H1 (cell line): ENCODE measurements around the gene CDR2. TPM values are rescaled to one million over a fixed set of nuclear protein-coding genes. Genes with fewer than 3 reads are reported as not detected.

ENCODE experiments used
- CTCF ChIA-PET: fragments of 300-600 bp; sonication (Branson Sonifier 250); formaldehyde crosslinking; loops from one replicate; lab custom pipeline; 2021; ENCODE audit not compliant: partially characterized antibody; lab: Charles Lee
- POLR2A ChIA-PET: fragments of 300-600 bp; sonication (Branson Sonifier 250); formaldehyde crosslinking; loops from one replicate; lab custom pipeline; 2021; ENCODE audit warnings: inconsistent platforms; ENCODE audit not compliant: partially characterized antibody; lab: Charles Lee
- DNase-seq, 2 experiments: peaks; one replicate each; pipeline versions ENCODE4 v3.0.0 to v3.0.0-alpha.2; 2010 to 2022; ENCODE audit warnings: low spot score in 2 of 2, low read depth in 1 of 2, mixed read lengths in 1 of 2
- FAIRE-seq: peaks from 2 replicates; lab custom pipeline; 2011; peaks lifted over from hg19 to GRCh38; lab: Jason Lieb, UNC
- H2AFZ ChIP-seq: 2 replicates; pipeline ENCODE4 v1.8.1; 2012; ENCODE audit warnings: low read length, inconsistent platforms
- H2AK5ac ChIP-seq: 2 replicates; pipeline ENCODE4 v1.6.1; 2013; ENCODE audit warnings: low read depth, low read length
- H2BK120ac ChIP-seq: replicated peaks from 2 replicates; pipeline ENCODE3; 2013; ENCODE audit warnings: low read depth, low read length, inconsistent platforms
- H2BK12ac ChIP-seq: 2 replicates; pipeline ENCODE4 v1.6.1; 2013; ENCODE audit warnings: low read depth, low read length
- H2BK15ac ChIP-seq: 2 replicates; pipeline ENCODE4 v1.6.1; 2013; ENCODE audit warnings: low read length
- H2BK20ac ChIP-seq: 2 replicates; pipeline ENCODE4 v1.6.1; 2013; ENCODE audit warnings: low read length
- H2BK5ac ChIP-seq: 2 replicates; pipeline ENCODE4 v1.6.1; 2013; ENCODE audit warnings: low read depth, low read length
- H3K14ac ChIP-seq: 2 replicates; pipeline ENCODE4 v1.6.1; 2013; ENCODE audit warnings: inconsistent platforms; ENCODE audit not compliant: insufficient read length
- H3K18ac ChIP-seq: 2 replicates; pipeline ENCODE4 v1.6.1; 2013; ENCODE audit warnings: low read length; ENCODE audit errors: extremely low read depth
- H3K23ac ChIP-seq: 2 replicates; pipeline ENCODE4 v1.6.1; 2013; ENCODE audit warnings: inconsistent platforms; ENCODE audit not compliant: insufficient read length
- H3K23me2 ChIP-seq: 2 replicates; pipeline ENCODE4 v1.6.1; 2013; ENCODE audit warnings: low read depth, low read length
- H3K27ac ChIP-seq: 2 replicates; pipeline ENCODE4 v1.6.1; 2011; ENCODE audit warnings: low read depth, low read length, inconsistent platforms
- H3K27me3 ChIP-seq, 4 experiments: replicated peaks in 1 of 4; 1 replicate in 1 of 4; 2 replicates in 3 of 4; pipeline versions ENCODE4 v1.6.1 to v1.8.1; 2011 to 2013; ENCODE audit warnings: low read length in 3 of 4, mild to moderate bottlenecking in 3 of 4, inconsistent platforms in 2 of 4, mixed read lengths in 2 of 4, moderate library complexity in 1 of 4; ENCODE audit not compliant: control insufficient read depth in 3 of 4, insufficient read depth in 3 of 4; ENCODE audit errors: extremely low read depth in 1 of 4
- H3K36me3 ChIP-seq, 4 experiments: 2 replicates each; pipeline versions ENCODE4 v1.6.1 to v1.8.1; 2011 to 2013; ENCODE audit warnings: mild to moderate bottlenecking in 4 of 4, low read length in 3 of 4, moderate library complexity in 2 of 4, control low read depth in 1 of 4, inconsistent platforms in 1 of 4; ENCODE audit not compliant: insufficient read depth in 4 of 4, control insufficient read depth in 2 of 4
- H3K4ac ChIP-seq: replicated peaks from 2 replicates; pipeline ENCODE3; 2013; ENCODE audit warnings: low read length, low read depth, mixed read lengths, inconsistent platforms; ENCODE audit not compliant: insufficient read length
- H3K4me1 ChIP-seq, 4 experiments: replicated peaks in 1 of 4; 1 replicate in 1 of 4; 2 replicates in 3 of 4; pipeline versions ENCODE4 v1.6.1 to v1.8.1; 2011 to 2013; ENCODE audit warnings: low read length in 3 of 4, inconsistent platforms in 2 of 4, mixed read lengths in 1 of 4; ENCODE audit not compliant: insufficient read depth in 4 of 4, control insufficient read depth in 3 of 4
- H3K4me2 ChIP-seq, 2 experiments: 2 replicates each; pipeline versions ENCODE4 v1.6.1 to v1.8.1; 2011 to 2013; ENCODE audit warnings: low read depth in 2 of 2, low read length in 2 of 2, control low read depth in 1 of 2, inconsistent platforms in 1 of 2, mild to moderate bottlenecking in 1 of 2; ENCODE audit not compliant: insufficient read depth in 1 of 2
- H3K4me3 ChIP-seq, 4 experiments: fragments of 200-600, 300-600 bp in 1 of 4; sonication (generic), shearing (Covaris generic), sonication (Bioruptor Twin) in 1 of 4; 2 replicates each; pipeline versions ENCODE4 v1.5.1 to v1.8.1; 2011 to 2016; ENCODE audit warnings: low read length in 4 of 4, low read depth in 3 of 4, control low read depth in 2 of 4, inconsistent platforms in 2 of 4, mild to moderate bottlenecking in 2 of 4, mixed read lengths in 1 of 4, moderate library complexity in 1 of 4; ENCODE audit not compliant: insufficient read depth in 2 of 4; ENCODE audit errors: extremely low read depth in 1 of 4
- H3K56ac ChIP-seq: replicated peaks from 2 replicates; pipeline ENCODE3; 2013; ENCODE audit warnings: low read depth, mild to moderate bottlenecking, mixed read lengths, low read length, inconsistent platforms; ENCODE audit not compliant: insufficient read length
- H3K79me1 ChIP-seq: 2 replicates; pipeline ENCODE4 v1.6.1; 2013; ENCODE audit warnings: low read depth, low read length, control low read depth
- H3K79me2 ChIP-seq, 2 experiments: 2 replicates each; pipeline versions ENCODE4 v1.6.1 to v1.8.1; 2012 to 2013; ENCODE audit warnings: low read length in 2 of 2, mild to moderate bottlenecking in 2 of 2, inconsistent platforms in 1 of 2; ENCODE audit not compliant: insufficient read depth in 2 of 2, control insufficient read depth in 1 of 2
- H3K9ac ChIP-seq, 4 experiments: replicated peaks in 1 of 4; 1 replicate in 1 of 4; 2 replicates in 3 of 4; pipeline versions ENCODE4 v1.6.1 to v1.8.1; 2011 to 2013; ENCODE audit warnings: low read depth in 3 of 4, low read length in 3 of 4, control low read depth in 2 of 4, mild to moderate bottlenecking in 2 of 4, moderate library complexity in 2 of 4, inconsistent platforms in 1 of 4; ENCODE audit errors: extremely low read depth in 1 of 4
- H3K9me3 ChIP-seq, 2 experiments: 2 replicates each; pipeline versions ENCODE4 v1.6.1 to v1.8.1; 2012 to 2013; ENCODE audit warnings: mild to moderate bottlenecking in 2 of 2, moderate library complexity in 2 of 2, control low read depth in 1 of 2, inconsistent platforms in 1 of 2, low read depth in 1 of 2, low read length in 1 of 2, mixed read lengths in 1 of 2; ENCODE audit not compliant: insufficient read depth in 2 of 2
- H4K20me1 ChIP-seq, 2 experiments: replicated peaks in 1 of 2; 2 replicates each; pipeline versions ENCODE3 to v1.8.1; 2011 to 2013; ENCODE audit warnings: inconsistent platforms in 2 of 2, low read length in 2 of 2, mild to moderate bottlenecking in 1 of 2; ENCODE audit not compliant: insufficient read depth in 2 of 2, control insufficient read depth in 1 of 2
- H4K5ac ChIP-seq: 2 replicates; pipeline ENCODE4 v1.6.1; 2013; ENCODE audit warnings: low read length, low read depth, mixed read lengths, inconsistent platforms; ENCODE audit not compliant: insufficient read length
- H4K8ac ChIP-seq: 2 replicates; pipeline ENCODE4 v1.8.0; 2013; ENCODE audit warnings: mild to moderate bottlenecking, moderate library complexity, low read length, inconsistent platforms; ENCODE audit not compliant: insufficient read depth; ENCODE audit errors: extremely low read depth
- H4K91ac ChIP-seq: replicated peaks from 2 replicates; pipeline ENCODE3; 2013; ENCODE audit warnings: low read length, mixed read lengths, inconsistent platforms; ENCODE audit not compliant: insufficient read length
- CEBPB ChIP-seq: IDR thresholded peaks from 2 replicates; pipeline ENCODE4 v1.6.1; 2012; ENCODE audit warnings: low read depth, low read length
- CHD2 ChIP-seq: IDR thresholded peaks from 2 replicates; pipeline ENCODE4 v1.6.1; 2012; ENCODE audit warnings: low read length, improper control_type of control experiment
- CTBP2 ChIP-seq: IDR thresholded peaks from 2 replicates; pipeline ENCODE4 v1.7.0; 2011; ENCODE audit warnings: borderline replicate concordance, mild to moderate bottlenecking, moderate library complexity, mixed read lengths, low read length; ENCODE audit not compliant: insufficient read depth, insufficient read length
- E2F6 ChIP-seq: IDR thresholded peaks from 2 replicates; pipeline ENCODE4 v1.6.1; 2012; ENCODE audit warnings: inconsistent platforms
- FOSL1 ChIP-seq: IDR thresholded peaks from 2 replicates; pipeline ENCODE4 v1.6.1; 2011; ENCODE audit warnings: mild to moderate bottlenecking, low read depth, low read length, moderate library complexity; ENCODE audit not compliant: insufficient read depth
- GTF2F1 ChIP-seq: IDR thresholded peaks from 2 replicates; pipeline ENCODE4 v1.6.1; 2012; ENCODE audit warnings: low read depth, low read length, improper control_type of control experiment, borderline replicate concordance
- HDAC6 ChIP-seq: IDR thresholded peaks from one replicate; pipeline ENCODE4 v1.7.1; 2012; ENCODE audit warnings: low read depth, mild to moderate bottlenecking, inconsistent platforms, low read length, moderate library complexity
- KDM5A ChIP-seq: fragments of 200-600 bp; IDR thresholded peaks from 2 replicates; pipeline ENCODE4 v1.7.1; 2012; ENCODE audit warnings: mild to moderate bottlenecking, low read length, inconsistent platforms, mixed read lengths
- SIRT6 ChIP-seq: IDR thresholded peaks from one replicate; pipeline ENCODE4 v1.7.1; 2012; ENCODE audit warnings: low read length, inconsistent platforms
- SP2 ChIP-seq: IDR thresholded peaks from 2 replicates; pipeline ENCODE4 v1.6.1; 2012; ENCODE audit warnings: mild to moderate bottlenecking, low read length, inconsistent platforms
- TAF7 ChIP-seq: optimal IDR thresholded peaks from 2 replicates; pipeline ENCODE3; 2011; ENCODE audit warnings: low read depth, mild to moderate bottlenecking, inconsistent platforms, low read length, moderate library complexity, borderline replicate concordance
- TBP ChIP-seq: IDR thresholded peaks from 2 replicates; pipeline ENCODE4 v1.6.1; 2011; ENCODE audit warnings: low read depth, low read length, improper control_type of control experiment
- TCF12 ChIP-seq: IDR thresholded peaks from 2 replicates; pipeline ENCODE4 v1.6.1; 2011; ENCODE audit warnings: low read depth, mild to moderate bottlenecking, low read length
- USF2 ChIP-seq: IDR thresholded peaks from 2 replicates; pipeline ENCODE4 v1.6.1; 2011; ENCODE audit warnings: low read length, improper control_type of control experiment
- WGBS, 2 experiments: shearing (Covaris generic) in 1 of 2; methylation state at CpG; one replicate each; pipeline versions ENCODE4 v1.1.6 to v1.1.7; 2013 to 2015; ENCODE audit warnings: low lambda C conversion rate in 2 of 2, mixed read lengths in 2 of 2, inconsistent platforms in 1 of 2, low coverage in 1 of 2, missing lambda C conversion rate in 1 of 2; ENCODE audit not compliant: insufficient replicate concordance in 2 of 2, insufficient coverage in 1 of 2, insufficient read length in 1 of 2; ENCODE audit errors: extremely low coverage in 1 of 2, missing lambda C conversion rate in 1 of 2; 5-methylcytosine and 5-hydroxymethylcytosine counted together
- polyA plus RNA-seq, 7 experiments: library from polyadenylated mRNA; depleted of rRNA in 3 of 7; stranded (reverse) in 5 of 7; unstranded in 2 of 7; fragments of >200 nt in 5 of 7; fragments of 200-250 nt in 2 of 7; gene quantifications; 1 replicate in 5 of 7; 2 replicates in 1 of 7; 4 replicates in 1 of 7; pipeline versions ENCODE4 v1.2.1 to v1.2.3, GENCODE V29; 2011 to 2013; ENCODE audit warnings: missing spikeins in 2 of 7, mixed read lengths in 2 of 7
- total RNA-seq: library from RNA; stranded (reverse); fragmentation: NEBNext Ultra II Directional; extraction: Animal tissue kit (Norgen Biotek cat#: 25700); gene quantifications from 2 replicates; pipeline ENCODE4 v1.2.1, GENCODE V29; 2021

The CDR2 gene
- total and polyA plus RNA-seq, 2 of the 8 experiments (the other 6 are each of a cell fraction or from before 2014, with no cell fraction given) = 16.3 to 34.9 TPM

DNA sequence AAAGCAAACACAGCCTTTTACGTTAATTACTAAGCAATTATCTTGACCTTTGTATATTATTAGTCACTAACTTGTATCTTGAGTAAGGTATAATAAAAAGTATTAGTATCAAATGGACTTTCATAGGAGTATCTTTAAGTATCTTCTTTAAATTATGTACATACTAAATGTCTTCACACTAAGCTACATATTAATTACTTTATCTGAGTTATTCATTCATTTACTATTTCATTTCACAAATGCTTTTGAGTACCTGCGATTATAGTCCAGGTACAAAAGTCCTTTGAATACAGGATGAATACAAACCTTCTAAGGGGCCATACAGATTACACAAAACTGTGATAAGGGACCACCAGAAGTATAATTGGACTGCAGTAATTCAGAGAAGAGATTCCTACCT is 33.1 kb upstream of the CDR2 start:
- Histone ChIP-seq H3K36me3 (no peaks in the 10 kb centered on the region), H3K4me3 (no peak overlapping the region), H2BK5ac (no peak overlapping the region), H4K8ac (no peak overlapping the region), H3K14ac (no peak overlapping the region), H3K27ac (no peak overlapping the region), H2BK15ac (no peak overlapping the region), H3K4me1 (no peaks in the 10 kb centered on the region), H4K20me1 (no peaks in the 10 kb centered on the region), H2AFZ (no peak overlapping the region), H3K56ac (no peak overlapping the region), H3K4me2 (no peak overlapping the region), H2AK5ac (no peak overlapping the region), H3K9me3 (no peaks in the 10 kb centered on the region), H3K4ac (no peak overlapping the region), H3K79me1 (no peaks in the 10 kb centered on the region), H3K79me2 (no peaks in the 10 kb centered on the region), H3K23ac (no peak overlapping the region), H3K27me3 (no peaks in the 10 kb centered on the region), H3K9ac (no peak overlapping the region), H3K18ac (no peak overlapping the region), H4K91ac (no peak overlapping the region), H3K23me2 (no peaks in the 10 kb centered on the region), H2BK120ac (no peak overlapping the region), H2BK20ac (no peak overlapping the region), H4K5ac (no peak overlapping the region), H2BK12ac (no peak overlapping the region)
- CTCF ChIA-PET = no interaction called here
- POLR2A ChIA-PET = no interaction called here
- FAIRE-seq (no peak), DNase-seq (no peak)
- no peak for TF ChIP-seq TAF7
- no peak for TF ChIP-seq E2F6
- no peak for TF ChIP-seq TCF12
- TF ChIP-seq KDM5A = no peak
- TF ChIP-seq CHD2 = no peak
- no peak for TF ChIP-seq CTBP2
- no peak for TF ChIP-seq HDAC6
- TF ChIP-seq FOSL1 = no peak
- TF ChIP-seq SP2 = no peak
- no peak for TF ChIP-seq CEBPB
- TF ChIP-seq USF2 = no peak
- TF ChIP-seq SIRT6 = no peak
- no peak for TF ChIP-seq TBP
- no peak for TF ChIP-seq GTF2F1
- WGBS, 2 experiments = 95% methylated on average over 2 of the region's 2 CpGs; no CpG with 5 or more reads in 1 of the 2 experiments
